HCT116 (cell line): ENCODE data around the gene EEF2. TPM values are rescaled to one million over a fixed set of nuclear protein-coding genes. Genes with fewer than 3 reads are reported as not detected.

ENCODE experiments used
- ATAC-seq: fragments of 200-7000 bp; cut with Tn5 transposase; 2 replicates; pipeline ENCODE4 v1.9.1; 2020; ENCODE audit warnings: mild to moderate bottlenecking, moderate library complexity
- BruUV-seq: library from RNA; stranded (reverse); fragments of 400-500 nt; replicated peaks from 2 replicates; lab custom pipeline; 2021; lab: Mats Ljungman, UMichigan
- CTCF ChIA-PET: fragments of 300-600 bp; sonication (Branson Sonifier 250); formaldehyde crosslinking; loops from one replicate; lab custom pipeline; 2021; ENCODE audit warnings: antibody characterized with exemption; lab: Charles Lee
- POLR2A ChIA-PET: fragments of 300-600, 350-600 bp; sonication (Branson Sonifier 250); formaldehyde crosslinking; loops from one replicate; lab custom pipeline; 2021; ENCODE audit warnings: antibody characterized with exemption; lab: Charles Lee
- RAD21 ChIA-PET, 2 experiments: fragments of 300-600 bp; sonication (Branson Sonifier 250); formaldehyde crosslinking; loops; one replicate each; lab custom pipeline; 2023; ENCODE audit warnings: low total read pairs in 2 of 2; ENCODE audit not compliant: uncharacterized antibody in 2 of 2, unreplicated experiment in 2 of 2, low non-redundant PET in 1 of 2; lab: Charles Lee
- DNase-seq: peaks from one replicate; pipeline ENCODE4 v3.0.0-alpha.2; 2010; ENCODE audit warnings: low read depth, low spot score
- H2AFZ ChIP-seq: fragments of 200-600 bp; shearing (Covaris generic), sonication (generic); 2 replicates; pipeline ENCODE4 v1.6.1; 2017; ENCODE audit warnings: low read depth, mixed run types, mixed read lengths, antibody characterized with exemption, low read length; ENCODE audit not compliant: poor library complexity, severe bottlenecking
- H3K27ac ChIP-seq: 2 replicates; pipeline ENCODE4 v1.5.1; 2012; ENCODE audit warnings: low read depth, low read length
- H3K27me3 ChIP-seq: fragments of 200-600 bp; sonication (generic); 2 replicates; pipeline ENCODE4 v1.6.1; 2016; ENCODE audit warnings: mixed run types, low read length, mixed read lengths; ENCODE audit not compliant: insufficient read depth
- H3K36me3 ChIP-seq, 2 experiments: fragments of 200-500 bp in 1 of 2; fragments of 200-600 bp in 1 of 2; sonication (Bioruptor generic) in 1 of 2; sonication (generic) in 1 of 2; 2 replicates each; pipeline versions ENCODE4 v1.5.1 to v1.6.1; 2014 to 2016; ENCODE audit warnings: low read length in 2 of 2, inconsistent platforms in 1 of 2, mixed read lengths in 1 of 2, mixed run types in 1 of 2; ENCODE audit not compliant: insufficient read depth in 2 of 2, control insufficient read depth in 1 of 2
- H3K4me1 ChIP-seq, 2 experiments: fragments of 200-600 bp in 1 of 2; sonication (generic) in 1 of 2; 2 replicates each; pipeline versions ENCODE4 v1.5.1 to v1.6.1; 2012 to 2017; ENCODE audit warnings: low read length in 2 of 2, inconsistent platforms in 1 of 2, mild to moderate bottlenecking in 1 of 2, mixed read lengths in 1 of 2, mixed run types in 1 of 2, moderate library complexity in 1 of 2; ENCODE audit not compliant: insufficient read depth in 2 of 2, control insufficient read depth in 1 of 2
- H3K4me2 ChIP-seq: fragments of 200-600 bp; sonication (generic); 2 replicates; pipeline ENCODE4 v1.6.1; 2017; ENCODE audit warnings: mixed run types, low read length, mixed read lengths
- H3K4me3 ChIP-seq, 2 experiments: fragments of 200-600 bp in 1 of 2; sonication (generic) in 1 of 2; replicated peaks in 1 of 2; 2 replicates each; pipeline ENCODE4 v1.5.1; 2011 to 2016; ENCODE audit warnings: low read length in 2 of 2, control low read depth in 1 of 2, low read depth in 1 of 2, mild to moderate bottlenecking in 1 of 2, mixed read lengths in 1 of 2, mixed run types in 1 of 2
- H3K79me2 ChIP-seq: fragments of 200-600 bp; sonication (generic); 2 replicates; pipeline ENCODE4 v1.6.1; 2017; ENCODE audit warnings: mild to moderate bottlenecking, mixed run types, low read length, moderate library complexity, mixed read lengths; ENCODE audit not compliant: insufficient read depth
- H3K9ac ChIP-seq: fragments of 200-600 bp; sonication (generic); 2 replicates; pipeline ENCODE4 v1.6.1; 2016; ENCODE audit warnings: low read length, mixed read lengths
- H3K9me2 ChIP-seq: fragments of 200-600 bp; sonication (generic), shearing (Covaris generic); 2 replicates; pipeline ENCODE4 v1.6.1; 2017; ENCODE audit warnings: mixed run types, mild to moderate bottlenecking, moderate library complexity; ENCODE audit not compliant: insufficient read depth
- H3K9me3 ChIP-seq, 2 experiments: fragments of 200-500 bp in 1 of 2; fragments of 200-600 bp in 1 of 2; sonication (Bioruptor generic) in 1 of 2; sonication (generic) in 1 of 2; 2 replicates each; pipeline ENCODE4 v1.6.1; 2014 to 2017; ENCODE audit warnings: low read length in 2 of 2, mixed read lengths in 2 of 2, inconsistent platforms in 1 of 2, low read depth in 1 of 2, mild to moderate bottlenecking in 1 of 2, mixed run types in 1 of 2, moderate library complexity in 1 of 2; ENCODE audit not compliant: control insufficient read depth in 1 of 2, insufficient read depth in 1 of 2
- H4K20me1 ChIP-seq: fragments of 200-600 bp; sonication (generic), shearing (Covaris generic); 2 replicates; pipeline ENCODE4 v1.6.1; 2017; ENCODE audit warnings: mixed run types, mild to moderate bottlenecking, moderate library complexity; ENCODE audit not compliant: insufficient read depth
- CEBPB ChIP-seq: IDR thresholded peaks from 2 replicates; pipeline ENCODE4 v1.6.1; 2012; ENCODE audit warnings: low read depth
- CTCF ChIP-seq, 3 experiments: fragments of 200-600 bp in 1 of 3; sonication (generic) in 1 of 3; IDR thresholded peaks in 2 of 3; conservative IDR thresholded peaks in 1 of 3; 2 replicates each; pipeline ENCODE4 v1.5.1; 2012 to 2017; ENCODE audit warnings: low read depth in 2 of 3, low read length in 2 of 3, antibody characterized with exemption in 1 of 3, borderline replicate concordance in 1 of 3, control low read depth in 1 of 3, mild to moderate bottlenecking in 1 of 3, mixed read lengths in 1 of 3, mixed run types in 1 of 3, moderate library complexity in 1 of 3; ENCODE audit not compliant: insufficient read depth in 1 of 3
- EGR1 ChIP-seq: IDR thresholded peaks from 2 replicates; pipeline ENCODE4 v1.6.1; 2012; ENCODE audit warnings: low read depth
- ELF1 ChIP-seq: IDR thresholded peaks from 2 replicates; pipeline ENCODE4 v1.6.1; 2012; ENCODE audit warnings: low read depth, borderline replicate concordance
- EZH2 ChIP-seq: fragments of 200-600 bp; sonication (generic); IDR thresholded peaks from 2 replicates; pipeline ENCODE4 v1.6.1; 2017; ENCODE audit warnings: antibody characterized with exemption, mixed run types
- EZH2phosphoT487 ChIP-seq: fragments of 200-600 bp; IDR thresholded peaks from 2 replicates; pipeline ENCODE4 v1.6.1; 2018; ENCODE audit warnings: antibody characterized with exemption, borderline replicate concordance
- FOSL1 ChIP-seq: IDR thresholded peaks from 2 replicates; pipeline ENCODE4 v1.6.1; 2012; ENCODE audit warnings: low read depth
- JUND ChIP-seq: IDR thresholded peaks from 2 replicates; pipeline ENCODE4 v1.6.1; 2012
- MAX ChIP-seq: IDR thresholded peaks from 2 replicates; pipeline ENCODE4 v1.6.1; 2012
- POLR2AphosphoS5 ChIP-seq: IDR thresholded peaks from 2 replicates; pipeline ENCODE4 v1.6.1; 2011; ENCODE audit warnings: mild to moderate bottlenecking, low read depth, low read length, moderate library complexity
- RAD21 ChIP-seq: IDR thresholded peaks from 2 replicates; pipeline ENCODE4 v1.6.1; 2012; ENCODE audit warnings: low read depth, mild to moderate bottlenecking
- ZBTB33 ChIP-seq: IDR thresholded peaks from 2 replicates; pipeline ENCODE4 v1.6.1; 2011; ENCODE audit warnings: mild to moderate bottlenecking, low read length, moderate library complexity; ENCODE audit not compliant: insufficient replicate concordance; ENCODE audit errors: extremely low read depth
- ZFX ChIP-seq: fragments of 450-650 bp; IDR thresholded peaks from 2 replicates; pipeline ENCODE4 v1.6.1; 2017
- ZNF274 ChIP-seq: fragments of 200-500 bp; sonication (Bioruptor generic); IDR thresholded peaks from 2 replicates; pipeline ENCODE4 v1.6.1; 2014; ENCODE audit warnings: mild to moderate bottlenecking, low read depth, low read length, inconsistent platforms
- intact Hi-C: fragments of 100-400 bp; cut with micrococcal nuclease; formaldehyde crosslinking; loops from 2 replicates; pipeline ENCODE4 v1.10.0; 2022
- total RNA-seq: library from RNA; stranded (reverse); gene quantifications from one replicate; pipeline ENCODE4 v1.2.1, GENCODE V29; 2021; ENCODE audit not compliant: unreplicated experiment
- TF ChIP-seq, protein P1 (sequence below): IDR thresholded peaks from 2 replicates; pipeline ENCODE4 v1.6.1; 2012; ENCODE audit warnings: low read depth

EEF2 gene
- total RNA-seq, 1 experiment from 2014 or later, result 3,796 TPM

DNA sequence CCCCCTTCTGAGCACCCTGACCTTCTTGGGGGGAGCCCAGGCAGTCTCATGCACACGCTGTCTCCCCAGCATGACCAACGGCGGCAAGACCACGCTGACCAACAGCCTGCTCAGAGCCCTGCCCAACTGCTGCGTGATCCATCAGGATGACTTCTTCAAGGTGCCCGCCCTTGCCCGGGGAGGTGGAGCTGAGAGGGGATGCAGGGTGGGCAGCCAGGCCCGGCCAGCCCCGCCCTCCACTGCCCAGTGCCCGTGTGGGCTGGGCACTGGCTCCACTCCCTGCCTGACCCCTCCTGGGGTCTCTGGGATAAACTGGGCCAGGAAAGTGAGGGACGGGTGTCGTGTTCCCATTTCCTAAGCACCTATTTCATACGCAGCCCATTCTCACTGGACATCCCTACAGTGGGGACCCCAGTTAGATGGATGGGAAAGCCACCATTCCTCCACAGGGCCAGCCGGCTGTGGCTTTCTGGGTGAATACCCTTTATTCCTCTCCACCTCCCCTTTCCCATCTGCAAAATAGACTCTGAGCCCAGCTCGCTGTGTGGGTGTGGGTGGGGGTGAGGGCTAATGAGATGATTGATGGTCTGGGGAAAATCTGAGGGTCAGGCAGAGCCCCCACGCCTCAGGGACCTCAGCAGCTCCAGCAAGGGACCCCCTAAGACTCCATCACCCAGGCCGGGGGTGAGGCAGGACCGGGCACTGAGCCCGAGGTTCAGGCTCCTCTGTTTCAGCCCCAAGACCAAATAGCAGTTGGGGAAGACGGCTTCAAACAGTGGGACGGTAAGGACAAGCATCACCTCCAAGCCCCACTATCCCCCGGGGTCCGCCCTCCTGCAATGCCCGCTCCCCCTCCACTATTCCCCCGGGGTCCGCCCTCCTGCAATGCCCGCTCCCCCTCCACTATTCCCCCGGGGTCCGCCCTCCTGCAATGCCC is 48.5 kb downstream of the EEF2 start:
- ChIA-PET CTCF (no interaction called here), POLR2A (no interaction called here), RAD21 (no interaction called here)
- no peaks in the 10 kb centered on the region for H3K79me2 ChIP-seq
- no peaks in the 10 kb centered on the region for H3K9me3 ChIP-seq
- TF ChIP-seq MAX (no peak), JUND (no peak), EZH2phosphoT487 (no peak), ZFX (no peak), CEBPB (no peak), EZH2 (no peak), ZNF274 (no peak), FOSL1 (no peak), EGR1 (no peak), CTCF (IDR thresholded peaks at IDR 0.05 in 2 of 3, conservative IDR thresholded peaks at IDR 0.05 in 1 of 3; ENCODE audit: borderline replicate concordance in 1 of 3, insufficient read depth in 1 of 3, low read depth in 2 of 3, low read length in 2 of 3) (no peak), ZBTB33 (no peak), ELF1 (no peak), POLR2AphosphoS5 (no peak), RAD21 (no peak)
- TF ChIP-seq, protein P1, sequence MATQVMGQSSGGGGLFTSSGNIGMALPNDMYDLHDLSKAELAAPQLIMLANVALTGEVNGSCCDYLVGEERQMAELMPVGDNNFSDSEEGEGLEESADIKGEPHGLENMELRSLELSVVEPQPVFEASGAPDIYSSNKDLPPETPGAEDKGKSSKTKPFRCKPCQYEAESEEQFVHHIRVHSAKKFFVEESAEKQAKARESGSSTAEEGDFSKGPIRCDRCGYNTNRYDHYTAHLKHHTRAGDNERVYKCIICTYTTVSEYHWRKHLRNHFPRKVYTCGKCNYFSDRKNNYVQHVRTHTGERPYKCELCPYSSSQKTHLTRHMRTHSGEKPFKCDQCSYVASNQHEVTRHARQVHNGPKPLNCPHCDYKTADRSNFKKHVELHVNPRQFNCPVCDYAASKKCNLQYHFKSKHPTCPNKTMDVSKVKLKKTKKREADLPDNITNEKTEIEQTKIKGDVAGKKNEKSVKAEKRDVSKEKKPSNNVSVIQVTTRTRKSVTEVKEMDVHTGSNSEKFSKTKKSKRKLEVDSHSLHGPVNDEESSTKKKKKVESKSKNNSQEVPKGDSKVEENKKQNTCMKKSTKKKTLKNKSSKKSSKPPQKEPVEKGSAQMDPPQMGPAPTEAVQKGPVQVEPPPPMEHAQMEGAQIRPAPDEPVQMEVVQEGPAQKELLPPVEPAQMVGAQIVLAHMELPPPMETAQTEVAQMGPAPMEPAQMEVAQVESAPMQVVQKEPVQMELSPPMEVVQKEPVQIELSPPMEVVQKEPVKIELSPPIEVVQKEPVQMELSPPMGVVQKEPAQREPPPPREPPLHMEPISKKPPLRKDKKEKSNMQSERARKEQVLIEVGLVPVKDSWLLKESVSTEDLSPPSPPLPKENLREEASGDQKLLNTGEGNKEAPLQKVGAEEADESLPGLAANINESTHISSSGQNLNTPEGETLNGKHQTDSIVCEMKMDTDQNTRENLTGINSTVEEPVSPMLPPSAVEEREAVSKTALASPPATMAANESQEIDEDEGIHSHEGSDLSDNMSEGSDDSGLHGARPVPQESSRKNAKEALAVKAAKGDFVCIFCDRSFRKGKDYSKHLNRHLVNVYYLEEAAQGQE, result no peak
- H3K4me1 ChIP-seq, result no peaks in the 10 kb centered on the region
- H2AFZ ChIP-seq, result no peak overlapping the region
- no peak overlapping the region for H3K9ac ChIP-seq
- H4K20me1 ChIP-seq, result no peaks in the 10 kb centered on the region
- DNase-seq (no peak), ATAC-seq (no peak)
- no peak overlapping the region for H3K4me2 ChIP-seq
- no peak overlapping the region for H3K4me3 ChIP-seq
- H3K36me3 ChIP-seq, result no peaks in the 10 kb centered on the region
- intact Hi-C loops, result no loop called here
- no peaks in the 10 kb centered on the region for H3K27me3 ChIP-seq
- H3K27ac ChIP-seq, result no peak overlapping the region
- no TSS peak for BruUV-seq
- no peaks in the 10 kb centered on the region for H3K9me2 ChIP-seq
